NCI-H526 (cell line): ENCODE data around the gene PRR16.
"Not testable (repeated sequence)": the region's sequence is repeated elsewhere in the genome, so short reads cannot be mapped to it uniquely, and the experiment has no call there.

Experiments used
- DNase-seq, 2 experiments: peaks; one replicate each; lab custom pipeline; 2025; lab: John Stamatoyannopoulos, UW

The PRR16 gene

DNA sequence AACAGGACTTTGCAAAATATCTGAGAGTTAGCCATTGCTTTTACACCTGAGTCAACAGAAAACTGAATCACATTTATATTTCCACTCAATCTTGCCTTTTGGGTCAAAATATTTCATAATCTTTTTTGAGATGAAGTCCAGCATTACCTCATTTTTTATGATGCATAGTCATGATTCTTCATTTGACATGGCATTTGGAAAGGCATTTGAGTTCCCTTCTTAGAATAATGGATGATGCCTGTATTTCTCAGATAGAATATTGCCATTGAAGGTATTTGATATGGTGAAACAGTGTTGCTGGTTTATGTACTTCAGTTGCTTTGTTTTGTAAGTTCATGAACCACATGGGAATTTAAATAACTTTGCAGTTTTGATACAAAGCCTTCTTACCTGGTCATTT, 180.4 kb downstream of the PRR16 start:
- no peak for DNase-seq

- peak; percentile 14 to 66 for DNase-seq
Observed at GRCh38 chr5:120655828-120656435, 191.8 kb downstream of the PRR16 start.

- no peak for DNase-seq
Observed at GRCh38 chr5:120657104-120657503, 193.0 kb downstream of the PRR16 start.

GRCh38 chr5:120677481-120677880, 213.4 kb downstream of the PRR16 start:
- no peak for DNase-seq

DNA sequence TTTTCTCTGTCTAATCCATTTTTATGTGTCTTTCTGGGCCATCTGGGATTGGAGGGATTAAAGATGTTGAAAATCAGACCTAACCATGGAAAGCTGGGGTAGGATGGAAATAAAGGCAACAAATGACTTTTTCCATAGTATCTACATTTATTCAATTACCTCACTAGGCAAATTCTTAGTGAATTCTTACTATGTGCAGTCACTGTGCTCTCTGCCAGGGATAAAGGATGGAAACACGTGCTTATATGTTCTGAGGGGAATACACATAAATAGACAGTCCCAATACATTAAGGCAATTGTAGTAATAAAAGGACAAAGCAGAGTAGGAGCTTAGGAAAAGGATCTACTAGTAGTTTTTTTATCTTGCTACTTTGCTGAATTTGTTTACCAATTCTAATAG, 214.2 kb downstream of the PRR16 start:
- DNase-seq: no peak

DNA sequence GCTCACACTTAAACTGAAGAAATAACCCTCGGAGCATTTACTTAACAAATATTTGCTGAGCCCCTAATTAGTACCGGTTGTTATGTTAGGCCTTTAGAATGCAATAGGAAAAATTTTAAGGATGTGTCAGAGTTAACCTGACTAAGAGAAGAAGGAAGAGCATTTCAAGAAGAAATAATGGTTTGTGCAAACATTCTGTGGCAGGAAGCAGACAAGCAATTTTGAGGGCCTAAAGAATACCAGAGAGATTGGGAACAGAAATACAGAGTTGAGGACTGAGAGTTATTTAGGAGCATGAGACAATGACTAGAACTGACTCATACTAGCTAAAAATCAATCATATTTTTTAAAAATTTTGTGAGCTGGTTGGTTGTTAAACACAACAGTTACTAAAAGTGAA, 218.8 kb downstream of the PRR16 start:
- DNase-seq: no peak

GRCh38 chr5:120683580-120683979, 219.5 kb downstream of the PRR16 start:
- DNase-seq: no peak

DNA sequence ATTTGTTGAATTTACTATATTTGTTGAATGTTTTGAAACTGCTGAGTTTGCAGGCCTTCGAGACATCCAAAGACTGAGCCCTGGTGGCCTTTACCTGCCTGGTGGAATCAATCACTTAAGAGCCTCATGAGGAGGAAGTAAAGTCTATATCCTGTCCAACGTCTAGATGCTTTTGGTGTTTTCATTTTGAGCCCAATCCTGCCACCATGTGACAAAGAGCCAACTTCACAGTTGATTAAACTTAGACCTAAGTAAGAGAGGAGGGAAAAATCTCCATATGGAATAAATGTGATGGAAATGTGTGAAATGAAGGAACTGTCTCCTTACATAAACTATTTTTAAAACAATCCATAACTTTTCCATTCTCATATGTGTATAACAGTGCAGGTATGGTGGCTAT, 220.1 kb downstream of the PRR16 start:
- no peak for DNase-seq

DNA sequence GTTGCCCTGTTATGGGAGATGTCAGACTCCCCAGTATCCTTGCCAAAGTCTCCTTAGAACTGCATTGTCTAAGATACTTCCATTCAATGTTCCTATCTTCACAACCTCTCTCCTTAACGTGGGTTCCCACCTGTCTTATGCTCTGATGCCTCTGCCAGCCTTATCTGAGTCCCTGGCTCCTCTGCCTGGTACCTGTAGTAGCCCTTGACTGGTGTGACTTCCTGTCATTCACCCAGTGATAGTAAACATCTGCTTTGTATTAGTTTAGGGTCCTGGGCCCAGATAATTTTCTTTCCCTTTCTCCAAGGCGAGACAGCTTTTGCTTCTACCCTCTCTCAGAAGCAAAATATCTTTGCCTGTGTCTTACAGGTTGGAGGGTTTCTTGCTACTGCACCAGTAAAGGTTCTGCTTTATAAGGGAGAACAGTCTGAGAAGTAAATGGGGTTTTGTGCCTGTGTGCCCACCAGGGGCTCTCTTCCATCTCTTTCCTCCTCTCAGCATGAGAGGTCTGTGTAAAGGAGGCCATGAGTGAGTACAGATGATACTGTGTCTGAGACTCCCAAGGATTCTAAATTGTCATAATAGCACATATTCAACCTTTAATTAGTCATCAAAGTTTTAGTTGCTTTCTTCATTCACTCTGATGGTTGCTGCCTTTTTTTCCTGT, 220.8 kb downstream of the PRR16 start:
- peak in 1 of 2 experiments; percentile 1 for DNase-seq

DNA sequence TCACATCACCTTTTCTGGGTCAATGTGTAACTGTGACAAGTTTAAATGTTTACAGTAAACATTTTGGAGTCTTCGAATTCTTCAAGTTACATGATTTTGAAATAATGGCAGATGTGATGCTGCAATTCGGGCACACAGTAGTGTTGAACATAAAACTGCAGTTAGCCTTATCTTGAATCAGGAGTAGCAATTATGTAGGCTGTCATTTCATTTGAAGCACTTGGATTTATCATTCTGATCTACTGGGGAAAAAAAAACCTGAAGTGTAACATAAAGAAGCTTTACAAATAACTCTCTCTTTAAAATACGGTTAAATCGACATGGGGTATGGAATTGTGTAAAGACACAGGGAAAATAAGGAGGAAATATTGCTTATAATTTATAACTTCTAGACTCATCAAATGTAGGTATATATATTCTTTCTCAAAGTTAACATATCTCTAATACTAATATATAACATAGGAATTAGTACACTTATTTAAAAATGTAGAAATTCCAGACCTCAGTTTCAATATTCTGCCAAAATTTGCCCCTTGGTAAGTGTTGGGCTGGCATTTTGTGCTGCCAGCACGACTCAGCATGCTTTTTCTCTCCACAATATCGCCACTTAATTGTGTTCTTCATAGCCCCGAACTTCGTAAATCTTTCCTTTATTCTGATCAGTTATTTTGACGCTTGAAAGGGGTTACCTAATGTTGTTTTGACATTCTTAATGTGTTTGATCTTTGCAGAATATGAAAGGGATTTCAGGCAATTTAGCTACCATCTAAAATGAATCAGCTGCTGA, 226.7 kb downstream of the PRR16 start:
- no peak for DNase-seq

- no peak for DNase-seq
Observed at GRCh38 chr5:120692325-120692724, 228.2 kb downstream of the PRR16 start.

- no peak for DNase-seq
Observed at GRCh38 chr5:120695368-120695880, 231.3 kb downstream of the PRR16 start.

DNA sequence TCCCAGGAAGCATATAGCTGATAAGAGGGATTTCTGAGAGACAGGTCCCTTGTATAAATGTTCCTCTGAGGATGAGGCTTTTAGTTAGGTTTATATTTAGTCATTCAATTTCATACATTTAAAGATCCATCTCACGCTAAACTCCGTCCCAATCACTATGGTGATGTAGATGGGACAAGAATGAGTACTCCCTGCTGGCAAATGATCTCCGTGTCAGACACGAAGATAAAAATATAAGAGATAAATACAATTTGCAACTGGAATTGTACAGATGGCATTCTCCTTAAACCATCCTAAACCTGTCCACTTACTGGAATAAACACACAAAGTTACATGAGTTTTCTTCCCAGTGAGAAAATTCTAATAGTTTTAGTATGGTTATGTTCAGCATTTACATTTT, 233.0 kb downstream of the PRR16 start:
- no peak for DNase-seq

- not testable (repeated sequence) for DNase-seq
Observed at GRCh38 chr5:120697670-120698327, 233.7 kb downstream of the PRR16 start.

DNA sequence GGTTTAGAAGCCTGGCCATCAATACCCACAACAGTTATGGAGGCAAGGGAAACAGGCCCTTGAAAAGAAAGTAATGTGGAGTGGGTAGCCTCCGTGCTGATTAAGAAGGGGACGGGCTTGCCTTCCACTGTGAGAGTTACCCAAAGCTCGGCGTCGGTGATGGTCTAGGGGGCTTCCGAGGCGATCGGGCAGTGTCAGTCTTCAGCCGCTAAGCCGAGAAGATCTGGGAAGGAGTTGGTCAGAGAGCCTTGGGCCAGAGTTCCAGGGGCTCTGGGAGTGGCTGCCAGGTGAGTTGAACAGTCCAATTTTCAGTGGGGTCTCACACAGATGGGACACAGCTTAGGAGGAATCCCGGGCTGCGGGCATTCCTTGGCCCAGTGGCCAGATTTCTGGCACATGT, 236.6 kb downstream of the PRR16 start:
- not testable (repeated sequence) for DNase-seq

GRCh38 chr5:120702817-120703538, 238.9 kb downstream of the PRR16 start:
- not testable (repeated sequence) for DNase-seq

GRCh38 chr5:120703918-120704587, 240.0 kb downstream of the PRR16 start:
- DNase-seq: no peak

DNA sequence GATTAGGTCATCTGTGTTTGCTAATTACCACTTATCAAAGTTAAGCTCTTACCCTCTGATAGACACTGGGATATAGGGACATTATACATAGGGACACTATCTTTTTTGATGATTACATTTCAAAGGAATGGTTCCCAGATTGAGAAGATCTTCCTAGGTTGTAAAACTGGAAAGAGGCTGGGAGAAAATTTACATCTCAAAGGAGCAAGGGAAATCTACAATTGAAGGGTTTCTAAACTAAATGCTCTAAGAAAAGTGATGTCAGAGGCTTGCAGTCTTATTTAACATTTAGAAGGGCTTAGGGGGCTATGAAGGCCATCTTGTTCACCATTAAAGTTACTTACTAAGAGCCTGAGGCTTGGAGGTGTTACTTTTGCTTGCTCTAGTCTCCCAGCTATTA, 242.8 kb downstream of the PRR16 start:
- DNase-seq: no peak

GRCh38 chr5:120717381-120717780, 253.3 kb downstream of the PRR16 start:
- no peak for DNase-seq

- DNase-seq: no peak
Observed at GRCh38 chr5:120730214-120730613, 266.1 kb downstream of the PRR16 start.

- DNase-seq: no peak
Observed at GRCh38 chr5:120734033-120734432, 269.9 kb downstream of the PRR16 start.
